Esophagus squamous epithelium (tissue), 5 donors: ENCODE data around the gene TUT1. TPM values are rescaled to one million over a fixed set of nuclear protein-coding genes. Genes with fewer than 3 reads are reported as not detected.
"Not testable (repeated sequence)": the region's sequence is repeated elsewhere in the genome, so short reads cannot be mapped to it uniquely, and the experiment has no call there.

Source experiments
- DNase-seq: peaks from one replicate; lab custom pipeline; 2025; lab: John Stamatoyannopoulos, UW
- H3K27ac ChIP-seq, 4 donors: fragments of 200-600 bp; sonication (generic); one replicate each; pipeline ENCODE4 v1.5.1; 2016 to 2019; ENCODE audit warnings: mild to moderate bottlenecking in 1 of 4
- H3K27me3 ChIP-seq, 4 donors: fragments of 200-600 bp; sonication (generic); 1 replicate in 3 of 4; 2 replicates in 1 of 4; pipeline versions ENCODE4 v1.5.1 to v1.6.0; 2017 to 2021; ENCODE audit warnings: antibody characterized with exemption in 1 of 4
- H3K36me3 ChIP-seq, 3 donors: fragments of 200-600 bp; sonication (generic); one replicate each; pipeline ENCODE4 v1.5.1; 2016 to 2019
- H3K4me1 ChIP-seq, 3 donors: fragments of 200-600 bp; sonication (generic); one replicate each; pipeline ENCODE4 v1.5.1; 2017 to 2019
- H3K4me3 ChIP-seq, 4 donors: fragments of 200-600 bp; sonication (generic); 1 replicate in 3 of 4; 2 replicates in 1 of 4; pipeline ENCODE4 v1.5.1; 2016 to 2019; ENCODE audit warnings: mild to moderate bottlenecking in 2 of 4, moderate library complexity in 1 of 4
- H3K9me3 ChIP-seq, 3 donors: fragments of 200-600 bp; sonication (generic); one replicate each; pipeline ENCODE4 v1.5.1; 2016 to 2019
- CTCF ChIP-seq, 6 experiments: fragments of 450-650 bp in 4 of 6; fragments of 200-600 bp in 2 of 6; sonication (generic) in 2 of 6; IDR thresholded peaks; one replicate each; pipeline ENCODE4 v1.5.1; 2016 to 2019; ENCODE audit warnings: antibody characterized with exemption in 6 of 6, mild to moderate bottlenecking in 4 of 6, moderate library complexity in 4 of 6
- POLR2A ChIP-seq, 4 donors: fragments of 450-650 bp; IDR thresholded peaks; one replicate each; pipeline ENCODE4 v1.6.1; 2017; ENCODE audit warnings: antibody characterized with exemption in 4 of 4, mild to moderate bottlenecking in 4 of 4, moderate library complexity in 3 of 4
- WGBS, 2 donors: methylation state at CpG; one replicate each; pipeline ENCODE4 v1.1.5; 2018; 5-methylcytosine and 5-hydroxymethylcytosine counted together
- intact Hi-C: fragments of 100-400 bp; cut with DNase I; formaldehyde crosslinking; loops from one replicate; pipeline ENCODE4 v1.15.0; 2022
- total RNA-seq, 4 donors: library from RNA; depleted of rRNA; stranded (reverse); fragments of >200 nt; gene quantifications; one replicate each; pipeline ENCODE4 v1.1.0, GENCODE V29; 2016
- donor health status: DM: yes; HTN: yes; CAD: no.

The TUT1 gene
- total RNA-seq, 4 donors from 2014 or later, result 5.0 to 12.7 (median 8.0) TPM

- intact Hi-C loops, result no loop called here
- peaks cover 24 to 66% (median 32%) of the 10 kb centered on the region in 3 donors for H3K36me3 ChIP-seq
- 0 to 14% methylated on average over 3 to 8 of the region's 17 CpGs for WGBS, 2 donors
Measured at GRCh38 chr11:62592146-62592815, 958 bp upstream of the TUT1 start.

GRCh38 chr11:62588966-62589637 is 2.2 kb downstream of the TUT1 start:
- WGBS, 2 donors, result 55 to 57% methylated on average over 18 of the region's 18 CpGs
- peaks cover 16 to 63% (median 24%) of the 10 kb centered on the region in 3 donors for H3K4me1 ChIP-seq
- H3K36me3 ChIP-seq, result peaks cover 4 to 64% (median 5%) of the 10 kb centered on the region in 3 donors

More at GRCh38 chr11:62592146-62592815, 958 bp upstream of the TUT1 start:
- peak overlapping the region; percentile 35 to 84 (median 75) for H3K4me3 ChIP-seq
- peak overlapping the region; percentile 88 to 97 (median 96) for H3K27ac ChIP-seq
- no peak for TF ChIP-seq POLR2A (IDR thresholded peaks at IDR 0.05)
- no peak for TF ChIP-seq CTCF (IDR thresholded peaks at IDR 0.05)
- H3K9me3 ChIP-seq, result no peaks in the 10 kb centered on the region
- peaks cover 16 to 57% (median 24%) of the 10 kb centered on the region in 3 donors for H3K4me1 ChIP-seq
- DNase-seq, result no peak
- H3K27me3 ChIP-seq, result no peaks in the 10 kb centered on the region

GRCh38 chr11:62585356-62585755 is 6.0 kb downstream of the TUT1 start:
- Histone ChIP-seq H3K36me3 (peaks cover 0 to 85% (median 0%) of the 10 kb centered on the region in 3 donors), H3K4me1 (peaks cover 0 to 32% (median 7%) of the 10 kb centered on the region in 3 donors), H3K27ac (peak overlapping the region in 2 of 4 donors; percentile 10 to 38)
- DNase-seq, H3K27me3 ChIP-seq, intact Hi-C loops, H3K4me3 ChIP-seq, H3K9me3 ChIP-seq: not testable (repeated sequence)
- 77 to 83% methylated on average over 5 to 7 of the region's 7 CpGs for WGBS, 2 donors

More at GRCh38 chr11:62588966-62589637, 2.2 kb downstream of the TUT1 start:
- no peak for DNase-seq
- peak overlapping the region in 1 of 4 donors; percentile 9 for H3K27ac ChIP-seq
- H3K9me3 ChIP-seq, result no peaks in the 10 kb centered on the region
- intact Hi-C loops, result no loop called here
- no peaks in the 10 kb centered on the region for H3K27me3 ChIP-seq
- no peak for TF ChIP-seq POLR2A (IDR thresholded peaks at IDR 0.05)
- TF ChIP-seq CTCF (IDR thresholded peaks at IDR 0.05), result peak in 1 of 6 experiments; percentile 10
- no peak overlapping the region for H3K4me3 ChIP-seq

- H3K9me3 ChIP-seq, intact Hi-C loops, H3K27me3 ChIP-seq, H3K4me3 ChIP-seq, H3K27ac ChIP-seq, DNase-seq: not testable (repeated sequence)
- peaks cover 0 to 95% (median 9%) of the 10 kb centered on the region in 3 donors for H3K36me3 ChIP-seq
- peaks cover 0 to 18% (median 4%) of the 10 kb centered on the region in 3 donors for H3K4me1 ChIP-seq
- WGBS, 2 donors, result 98 to 100% methylated on average over 4 of the region's 4 CpGs
Measured at GRCh38 chr11:62581735-62582134, 9.6 kb downstream of the TUT1 start.

- Histone ChIP-seq H3K27ac (no peak overlapping the region), H3K9me3 (no peaks in the 10 kb centered on the region), H3K27me3 (no peaks in the 10 kb centered on the region), H3K36me3 (peaks cover 0 to 95% (median 9%) of the 10 kb centered on the region in 3 donors), H3K4me3 (no peak overlapping the region), H3K4me1 (peaks cover 4 to 24% (median 5%) of the 10 kb centered on the region in 3 donors)
- TF ChIP-seq CTCF (IDR thresholded peaks at IDR 0.05) (no peak), POLR2A (IDR thresholded peaks at IDR 0.05) (no peak)
- no peak for DNase-seq
- intact Hi-C loops, result no loop called here
- WGBS, 2 donors, result 89 to 93% methylated on average over 11 of the region's 18 CpGs
Measured at GRCh38 chr11:62580959-62581715, 10.2 kb downstream of the TUT1 start.
